Measurements from ENCODE around the gene SNX4.
A peak's percentile ranks its signal among the peaks of the same experiment; 100 is the strongest.
"Not testable (repeated sequence)": the region's sequence is repeated elsewhere in the genome, so short reads cannot be mapped to it uniquely, and the experiment has no call there.

Gene SNX4

GRCh38 chr3:125525153-125525552 lies 5.2 kb upstream of the SNX4 start:
- Histone ChIP-seq H2AFZ (ENCODE audit: insufficient read depth, low read length, poor library complexity) (no peak overlapping the region), H4K8ac (ENCODE audit: low read depth, low read length) (no peak overlapping the region), H2BK12ac (ENCODE audit: low read length) (no peak overlapping the region), H2AK5ac (ENCODE audit: low read length) (no peak overlapping the region), H4K12ac (ENCODE audit: low read depth, low read length) (no peak overlapping the region), H3K23ac (ENCODE audit: low read length) (no peak overlapping the region), H2BK5ac (ENCODE audit: low read depth, low read length, poor library complexity) (no peak overlapping the region), H2BK120ac (ENCODE audit: insufficient read depth, low read length, poor library complexity) (no peak overlapping the region), H3K9me3 (ENCODE audit: insufficient read depth, low read depth, low read length) (no peaks in the 10 kb centered on the region), H3K79me1 (ENCODE audit: low read length) (peaks cover 4% of the 10 kb centered on the region), H3K4me2 (ENCODE audit: low read length) (no peak overlapping the region), H3K14ac (ENCODE audit: low read length) (no peak overlapping the region), H3K79me2 (ENCODE audit: control insufficient read depth, insufficient read depth, low read length, poor library complexity) (no peaks in the 10 kb centered on the region), H3K18ac (ENCODE audit: low read length) (no peak overlapping the region), H4K91ac (ENCODE audit: low read depth, low read length) (no peak overlapping the region), H3K4me1 (ENCODE audit: control insufficient read depth in 1 of 2, insufficient read depth in 2 of 2, low read length in 2 of 2) (no peaks in the 10 kb centered on the region), H3K4me3 (ENCODE audit: low read depth, low read length) (no peak overlapping the region), H3K27ac (ENCODE audit: low read depth, low read length) (no peak overlapping the region), H3K9ac (ENCODE audit: low read length) (no peak overlapping the region), H3K4ac (ENCODE audit: low read depth, low read length) (no peak overlapping the region), H3K27me3 (ENCODE audit: insufficient read depth, low read length) (no peaks in the 10 kb centered on the region), H3K36me3 (ENCODE audit: control insufficient read depth in 1 of 2, insufficient read depth in 2 of 2, low read length in 2 of 2) (peaks cover 0 to 3% of the 10 kb centered on the region in 2 experiments)
- no CpG with 5 or more reads among the region's 4 CpGs for WGBS (ENCODE audit: extremely low coverage, insufficient coverage, insufficient read length)
- DNase-seq: no peak

DNA sequence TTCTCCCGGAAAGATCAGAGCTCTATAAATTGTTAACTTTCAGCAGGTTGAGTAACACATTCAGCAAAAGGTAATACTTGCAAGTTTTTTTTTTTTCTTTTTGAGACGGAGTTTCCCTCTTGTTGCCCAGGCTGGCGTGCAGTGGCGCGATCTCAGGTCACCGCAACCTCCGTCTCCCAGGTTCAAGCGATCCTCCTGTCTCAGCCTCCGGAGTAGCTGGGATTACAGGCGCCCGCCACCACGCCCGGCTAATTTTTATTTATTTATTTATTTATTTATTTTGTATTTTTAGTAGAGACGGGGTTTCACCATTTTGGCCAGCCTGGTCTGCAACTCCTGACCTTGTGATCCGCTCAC lies 539 bp upstream of the SNX4 start:
- H3K4me3 ChIP-seq (ENCODE audit: low read depth, low read length); H3K9me3 ChIP-seq (ENCODE audit: insufficient read depth, low read depth, low read length); H3K18ac ChIP-seq (ENCODE audit: low read length); H3K27me3 ChIP-seq (ENCODE audit: insufficient read depth, low read length); H3K14ac ChIP-seq (ENCODE audit: low read length); H3K4me1 ChIP-seq (ENCODE audit: control insufficient read depth in 1 of 2, insufficient read depth in 2 of 2, low read length in 2 of 2); H2BK12ac ChIP-seq (ENCODE audit: low read length); H3K23ac ChIP-seq (ENCODE audit: low read length); DNase-seq; H2BK5ac ChIP-seq (ENCODE audit: low read depth, low read length, poor library complexity); H3K79me2 ChIP-seq (ENCODE audit: control insufficient read depth, insufficient read depth, low read length, poor library complexity); H2AK5ac ChIP-seq (ENCODE audit: low read length); H2BK120ac ChIP-seq (ENCODE audit: insufficient read depth, low read length, poor library complexity); H3K36me3 ChIP-seq (ENCODE audit: control insufficient read depth in 1 of 2, insufficient read depth in 2 of 2, low read length in 2 of 2): not testable (repeated sequence)
- Histone ChIP-seq H3K79me1 (ENCODE audit: low read length) (peaks cover 10% of the 10 kb centered on the region), H3K9ac (ENCODE audit: low read length) (peak overlapping the region; percentile 13), H3K4ac (ENCODE audit: low read depth, low read length) (peak overlapping the region; percentile 37), H2AFZ (ENCODE audit: insufficient read depth, low read length, poor library complexity) (peak overlapping the region; percentile 19), H3K4me2 (ENCODE audit: low read length) (peak overlapping the region; percentile 74), H4K8ac (ENCODE audit: low read depth, low read length) (peak overlapping the region; percentile 83), H4K12ac (ENCODE audit: low read depth, low read length) (peak overlapping the region; percentile 73), H4K91ac (ENCODE audit: low read depth, low read length) (peak overlapping the region; percentile 5), H3K27ac (ENCODE audit: low read depth, low read length) (peak overlapping the region; percentile 46)
- WGBS (ENCODE audit: extremely low coverage, insufficient coverage, insufficient read length): no CpG with 5 or more reads among the region's 15 CpGs

- H4K91ac ChIP-seq (ENCODE audit: low read depth, low read length): no peak overlapping the region
- peaks cover 2 to 10% of the 10 kb centered on the region in 2 experiments for H3K36me3 ChIP-seq (ENCODE audit: control insufficient read depth in 1 of 2, insufficient read depth in 2 of 2, low read length in 2 of 2)
- H3K23ac ChIP-seq (ENCODE audit: low read length): no peak overlapping the region
- no peak overlapping the region for H2AK5ac ChIP-seq (ENCODE audit: low read length)
- H3K14ac ChIP-seq (ENCODE audit: low read length): no peak overlapping the region
- no peaks in the 10 kb centered on the region for H3K27me3 ChIP-seq (ENCODE audit: insufficient read depth, low read length)
- no peak overlapping the region for H2BK120ac ChIP-seq (ENCODE audit: insufficient read depth, low read length, poor library complexity)
- no peak overlapping the region for H3K4me2 ChIP-seq (ENCODE audit: low read length)
- peaks cover 9% of the 10 kb centered on the region for H3K79me1 ChIP-seq (ENCODE audit: low read length)
- peaks cover 2 to 7% of the 10 kb centered on the region in 2 experiments for H3K4me1 ChIP-seq (ENCODE audit: control insufficient read depth in 1 of 2, insufficient read depth in 2 of 2, low read length in 2 of 2)
- peak overlapping the region; percentile 54 for H3K27ac ChIP-seq (ENCODE audit: low read depth, low read length)
- no peak overlapping the region for H2AFZ ChIP-seq (ENCODE audit: insufficient read depth, low read length, poor library complexity)
- no peak overlapping the region for H2BK5ac ChIP-seq (ENCODE audit: low read depth, low read length, poor library complexity)
- no peak overlapping the region for H3K9ac ChIP-seq (ENCODE audit: low read length)
- H3K9me3 ChIP-seq (ENCODE audit: insufficient read depth, low read depth, low read length): no peaks in the 10 kb centered on the region
- H4K12ac ChIP-seq (ENCODE audit: low read depth, low read length): no peak overlapping the region
- DNase-seq: no peak
- H3K79me2 ChIP-seq (ENCODE audit: control insufficient read depth, insufficient read depth, low read length, poor library complexity): peaks cover 9% of the 10 kb centered on the region
- H2BK12ac ChIP-seq (ENCODE audit: low read length): no peak overlapping the region
- no peak overlapping the region for H4K8ac ChIP-seq (ENCODE audit: low read depth, low read length)
- no peak overlapping the region for H3K4ac ChIP-seq (ENCODE audit: low read depth, low read length)
- H3K4me3 ChIP-seq (ENCODE audit: low read depth, low read length): no peak overlapping the region
- H3K18ac ChIP-seq (ENCODE audit: low read length): no peak overlapping the region
Observed at GRCh38 chr3:125515421-125515820, 4.6 kb downstream of the SNX4 start.

DNA sequence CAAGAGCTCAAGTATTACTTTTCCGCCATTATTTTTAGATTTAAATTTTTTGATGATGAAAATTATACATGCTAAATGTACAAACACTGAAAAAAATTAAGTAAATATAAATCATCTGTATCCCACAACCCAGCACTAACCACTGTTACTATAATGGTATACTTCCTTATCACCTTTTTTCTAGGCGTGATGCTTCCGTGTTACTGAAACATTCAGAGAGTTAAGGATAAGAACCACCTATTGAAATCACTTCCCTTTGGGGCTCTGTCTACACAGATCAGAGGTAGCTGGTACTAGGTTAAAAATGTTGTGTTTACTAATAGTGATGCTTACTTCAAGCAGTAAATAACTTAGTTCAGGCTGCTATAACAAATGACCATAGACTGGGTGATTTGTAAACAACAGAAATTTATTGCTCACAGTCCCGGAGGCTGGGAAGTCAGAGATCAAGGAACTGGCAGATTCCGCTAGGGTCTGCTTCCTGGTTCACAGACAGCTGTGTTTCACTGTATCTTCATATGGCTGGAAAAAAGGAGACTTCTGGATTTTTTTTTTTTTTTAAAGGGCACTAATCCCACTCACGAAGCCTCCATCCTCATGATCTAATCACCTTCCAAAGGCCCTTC lies 6.4 kb downstream of the SNX4 start:
- peaks cover 0 to 6% of the 10 kb centered on the region in 2 experiments for H3K4me1 ChIP-seq (ENCODE audit: control insufficient read depth in 1 of 2, insufficient read depth in 2 of 2, low read length in 2 of 2)
- no CpG with 5 or more reads among the region's 6 CpGs for WGBS (ENCODE audit: extremely low coverage, insufficient coverage, insufficient read length)
- H3K4me3 ChIP-seq (ENCODE audit: low read depth, low read length): no peak overlapping the region
- no peak overlapping the region for H3K4ac ChIP-seq (ENCODE audit: low read depth, low read length)
- no peaks in the 10 kb centered on the region for H3K79me1 ChIP-seq (ENCODE audit: low read length)
- H3K79me2 ChIP-seq (ENCODE audit: control insufficient read depth, insufficient read depth, low read length, poor library complexity): peaks cover 2% of the 10 kb centered on the region
- no peak overlapping the region for H2AFZ ChIP-seq (ENCODE audit: insufficient read depth, low read length, poor library complexity)
- H2BK5ac ChIP-seq (ENCODE audit: low read depth, low read length, poor library complexity): no peak overlapping the region
- H4K12ac ChIP-seq (ENCODE audit: low read depth, low read length): no peak overlapping the region
- H2BK120ac ChIP-seq (ENCODE audit: insufficient read depth, low read length, poor library complexity): no peak overlapping the region
- H2BK12ac ChIP-seq (ENCODE audit: low read length): no peak overlapping the region
- DNase-seq: no peak
- no peak overlapping the region for H3K27ac ChIP-seq (ENCODE audit: low read depth, low read length)
- H3K27me3 ChIP-seq (ENCODE audit: insufficient read depth, low read length): no peaks in the 10 kb centered on the region
- no peak overlapping the region for H2AK5ac ChIP-seq (ENCODE audit: low read length)
- no peak overlapping the region for H3K9ac ChIP-seq (ENCODE audit: low read length)
- H3K9me3 ChIP-seq (ENCODE audit: insufficient read depth, low read depth, low read length): no peaks in the 10 kb centered on the region
- H3K14ac ChIP-seq (ENCODE audit: low read length): no peak overlapping the region
- H4K91ac ChIP-seq (ENCODE audit: low read depth, low read length): no peak overlapping the region
- peaks cover 2 to 10% of the 10 kb centered on the region in 2 experiments for H3K36me3 ChIP-seq (ENCODE audit: control insufficient read depth in 1 of 2, insufficient read depth in 2 of 2, low read length in 2 of 2)
- no peak overlapping the region for H4K8ac ChIP-seq (ENCODE audit: low read depth, low read length)
- no peak overlapping the region for H3K18ac ChIP-seq (ENCODE audit: low read length)
- H3K4me2 ChIP-seq (ENCODE audit: low read length): no peak overlapping the region
- H3K23ac ChIP-seq (ENCODE audit: low read length): no peak overlapping the region

All from trophoblast cell (in vitro differentiated cells and primary cell).